Gastrocnemius medialis (tissue), 4 donors: ENCODE data around the gene ANTXR1.

Experiments used
- POLR2A ChIP-seq, 2 donors: fragments of 450-650 bp; IDR thresholded peaks; one replicate each; pipeline ENCODE4 v1.6.1; 2017; ENCODE audit warnings: antibody characterized with exemption in 2 of 2, mild to moderate bottlenecking in 2 of 2, moderate library complexity in 2 of 2
- TF ChIP-seq, protein P1 (sequence below), 5 experiments: fragments of 450-650 bp in 3 of 5; fragments of 200-600 bp in 2 of 5; sonication (generic) in 2 of 5; IDR thresholded peaks in 4 of 5; conservative IDR thresholded peaks in 1 of 5; 1 replicate in 4 of 5; 2 replicates in 1 of 5; pipeline ENCODE4 v1.5.1; 2016 to 2019; ENCODE audit warnings: antibody characterized with exemption in 5 of 5, mild to moderate bottlenecking in 3 of 5, moderate library complexity in 3 of 5

DNA sequence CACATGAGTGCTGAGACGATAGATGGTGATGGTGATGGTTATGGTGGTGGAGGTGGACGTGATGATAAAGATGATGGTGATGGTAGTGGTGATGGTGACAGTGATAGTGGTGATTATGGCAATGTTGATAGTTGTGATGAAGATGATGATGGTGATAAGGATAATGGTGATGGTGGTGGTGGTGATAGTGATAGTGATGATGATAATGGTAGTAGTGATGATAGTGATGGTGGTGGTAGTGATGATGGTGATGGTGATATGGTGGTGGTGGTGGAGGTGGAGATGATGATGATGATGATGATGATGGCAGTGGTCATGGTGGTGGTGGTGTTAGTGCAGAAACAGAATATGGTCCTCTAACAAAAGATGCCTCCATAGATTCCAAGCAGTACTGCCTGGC, 10.3 kb downstream of the ANTXR1 start:
- TF ChIP-seq, protein P1, sequence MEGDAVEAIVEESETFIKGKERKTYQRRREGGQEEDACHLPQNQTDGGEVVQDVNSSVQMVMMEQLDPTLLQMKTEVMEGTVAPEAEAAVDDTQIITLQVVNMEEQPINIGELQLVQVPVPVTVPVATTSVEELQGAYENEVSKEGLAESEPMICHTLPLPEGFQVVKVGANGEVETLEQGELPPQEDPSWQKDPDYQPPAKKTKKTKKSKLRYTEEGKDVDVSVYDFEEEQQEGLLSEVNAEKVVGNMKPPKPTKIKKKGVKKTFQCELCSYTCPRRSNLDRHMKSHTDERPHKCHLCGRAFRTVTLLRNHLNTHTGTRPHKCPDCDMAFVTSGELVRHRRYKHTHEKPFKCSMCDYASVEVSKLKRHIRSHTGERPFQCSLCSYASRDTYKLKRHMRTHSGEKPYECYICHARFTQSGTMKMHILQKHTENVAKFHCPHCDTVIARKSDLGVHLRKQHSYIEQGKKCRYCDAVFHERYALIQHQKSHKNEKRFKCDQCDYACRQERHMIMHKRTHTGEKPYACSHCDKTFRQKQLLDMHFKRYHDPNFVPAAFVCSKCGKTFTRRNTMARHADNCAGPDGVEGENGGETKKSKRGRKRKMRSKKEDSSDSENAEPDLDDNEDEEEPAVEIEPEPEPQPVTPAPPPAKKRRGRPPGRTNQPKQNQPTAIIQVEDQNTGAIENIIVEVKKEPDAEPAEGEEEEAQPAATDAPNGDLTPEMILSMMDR (IDR thresholded peaks at IDR 0.05 in 4 of 5, conservative IDR thresholded peaks at IDR 0.05 in 1 of 5), result no peak
- TF ChIP-seq POLR2A (IDR thresholded peaks at IDR 0.05), result no peak
